Measurements from ENCODE around the gene RBM39.

The RBM39 gene

DNA sequence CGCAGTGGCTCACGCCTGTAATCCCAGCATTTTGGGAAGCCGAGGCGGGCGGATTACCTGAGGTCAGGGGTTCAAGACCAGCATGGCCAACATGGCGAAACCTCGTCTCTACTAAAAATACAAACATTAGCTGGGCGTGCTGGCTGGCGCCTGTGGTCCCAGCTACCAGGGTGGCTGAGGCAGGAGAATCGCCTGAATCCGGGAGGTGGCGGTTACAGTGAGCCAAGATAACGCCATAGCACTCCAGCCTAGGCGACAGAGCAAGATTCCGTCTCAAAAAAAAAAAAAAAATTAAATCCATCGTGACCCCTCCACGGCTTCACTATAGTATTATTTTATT is 76.1 kb downstream of the RBM39 start:
- no peak for DNase-seq

DNA sequence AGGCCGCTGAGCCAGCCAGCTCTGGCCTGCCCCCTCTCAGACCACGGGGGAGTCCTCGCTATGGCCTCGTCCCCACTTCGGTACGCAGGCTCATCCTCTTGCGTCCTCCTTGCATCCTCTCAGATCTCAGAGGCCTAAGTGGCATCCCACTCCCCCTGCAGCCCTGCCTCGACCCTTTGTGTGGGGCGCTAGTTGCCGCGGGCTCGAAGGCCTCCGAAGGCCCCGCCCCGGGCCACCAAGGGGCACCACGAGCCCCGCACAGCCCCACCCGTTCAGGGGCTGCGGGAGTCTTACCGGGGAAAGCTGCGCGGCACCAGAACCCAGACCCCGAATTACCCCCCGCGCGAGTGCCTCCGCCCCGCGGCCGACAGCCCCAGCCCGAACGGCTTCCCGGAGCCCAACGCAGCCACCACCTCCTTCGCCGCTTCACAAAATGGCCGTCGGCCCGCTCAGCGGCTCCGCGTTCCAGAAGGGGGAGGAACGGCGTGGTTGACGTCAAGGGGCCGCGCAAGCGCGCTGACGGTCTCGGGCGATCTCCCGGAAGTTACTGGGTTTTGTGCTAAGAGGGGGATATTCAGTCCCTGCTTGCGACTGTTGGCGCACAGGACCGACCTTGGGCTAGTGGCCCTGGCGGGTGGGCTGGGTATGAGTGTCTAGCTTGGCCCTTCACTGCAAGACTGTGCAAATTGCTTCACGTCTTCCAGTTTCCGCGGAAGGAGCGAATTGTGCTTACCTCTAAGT is 77.4 kb downstream of the RBM39 start, which contains the start of the genes CPNE1 and RBM12:
Gene CPNE1 (minus strand): TSS at position 435 of the 741 bp plus-strand sequence. CDS start 31,977 bp downstream, outside the sequence.
Gene RBM12 (minus strand): TSS at position 435 of the 741 bp plus-strand sequence. CDS start 9,578 bp downstream, outside the sequence.
- DNase-seq = peak; percentile 94

DNA sequence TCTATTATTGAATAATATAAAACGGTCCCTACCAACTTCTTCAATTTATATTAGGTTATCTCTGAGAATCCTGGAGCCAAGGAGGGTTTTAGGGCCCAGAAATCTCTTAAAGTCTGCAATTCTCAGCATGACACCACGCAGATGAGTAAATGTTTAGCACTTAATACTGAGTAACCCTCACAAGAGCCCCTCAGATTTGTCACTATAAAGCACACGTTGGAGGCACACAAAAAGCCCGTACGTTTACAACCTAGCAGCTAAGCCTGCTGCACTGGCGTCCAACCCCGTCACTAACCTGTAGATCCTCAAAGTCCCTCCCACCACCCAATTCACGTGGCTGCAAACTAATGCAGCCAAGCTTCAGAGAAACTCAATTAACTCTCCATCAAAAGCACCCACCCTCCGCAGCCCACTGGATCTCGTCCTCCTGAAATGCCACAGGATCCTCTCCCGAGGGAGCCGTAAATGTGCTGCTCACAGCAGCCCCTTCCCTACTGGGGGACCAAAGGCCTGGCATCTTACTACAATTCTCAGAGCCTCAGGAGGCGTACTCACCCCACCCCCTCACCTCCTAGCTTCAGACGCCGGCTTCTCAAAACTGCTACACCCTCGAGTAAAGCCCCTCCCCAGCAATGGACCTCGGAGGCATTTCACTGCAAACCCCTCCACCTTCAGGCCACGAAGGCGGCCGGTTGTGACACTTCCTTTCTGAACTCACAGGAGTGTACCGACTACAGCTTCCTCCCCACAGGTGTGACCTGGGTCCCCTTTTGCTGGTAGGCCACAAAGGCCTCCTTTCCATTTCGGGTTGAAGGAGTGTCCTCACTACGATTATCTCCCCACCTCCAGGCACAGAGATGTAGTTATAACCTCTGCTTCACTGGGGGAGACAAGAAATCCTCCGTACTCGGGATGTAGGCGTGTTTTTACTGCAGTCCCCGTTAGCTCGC is 78.3 kb downstream of the RBM39 start:
- DNase-seq = peak; percentile 65

DNA sequence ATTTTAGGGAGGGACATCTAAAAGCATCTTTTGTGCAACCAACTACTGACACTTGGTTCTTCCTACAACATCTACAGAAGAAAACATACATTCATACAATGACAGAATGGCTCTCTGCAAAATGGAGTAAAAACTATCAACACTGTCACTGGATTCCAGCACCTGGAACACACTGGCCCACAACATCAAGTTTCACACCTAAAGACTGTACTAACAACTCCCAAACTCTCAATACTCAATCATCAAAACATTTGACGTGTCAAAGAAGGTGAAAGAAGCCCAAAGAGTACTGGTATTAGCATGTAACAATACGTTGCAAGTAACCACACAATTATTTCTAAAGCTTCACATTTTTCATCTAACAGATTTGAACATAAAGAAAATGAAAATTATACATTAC is 79.5 kb downstream of the RBM39 start:
- peak; percentile 19 for DNase-seq

DNA sequence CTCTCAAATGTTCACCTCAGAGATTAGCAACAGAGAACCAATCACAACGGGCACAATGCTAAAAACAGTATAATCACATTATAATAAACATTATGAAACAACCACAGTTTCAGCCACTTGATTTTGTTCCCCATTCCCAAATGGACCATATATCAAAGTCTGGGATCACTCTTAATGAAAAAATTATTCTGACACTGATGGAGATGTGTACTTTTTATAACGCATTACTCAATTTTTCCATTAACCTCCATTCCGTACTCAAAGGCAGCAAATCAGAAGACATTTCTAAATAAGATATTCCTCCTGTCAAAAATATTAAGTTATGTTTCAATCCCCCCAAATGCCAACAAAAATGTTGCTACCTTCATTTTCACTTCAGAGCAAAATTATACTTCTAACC is 80.2 kb downstream of the RBM39 start:
- DNase-seq = no peak

DNA sequence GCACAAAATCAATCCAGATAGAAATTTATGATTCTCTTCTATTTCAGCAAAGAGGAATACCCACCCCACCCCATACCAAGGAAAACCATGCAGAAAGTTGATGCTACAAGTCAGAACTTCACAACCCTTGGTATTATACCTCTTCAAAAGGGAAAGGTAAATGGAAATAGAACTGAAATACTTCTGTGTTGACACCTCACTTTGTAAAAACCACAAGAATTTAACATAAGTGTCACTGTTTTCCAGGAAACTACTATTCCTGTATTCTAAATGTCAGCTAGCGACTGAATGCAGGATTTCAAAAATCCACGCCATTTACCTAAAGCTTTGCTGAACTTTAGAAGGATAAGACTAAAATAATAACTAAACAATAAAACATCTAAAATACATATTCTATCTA is 81.0 kb downstream of the RBM39 start:
- no peak for DNase-seq

DNA sequence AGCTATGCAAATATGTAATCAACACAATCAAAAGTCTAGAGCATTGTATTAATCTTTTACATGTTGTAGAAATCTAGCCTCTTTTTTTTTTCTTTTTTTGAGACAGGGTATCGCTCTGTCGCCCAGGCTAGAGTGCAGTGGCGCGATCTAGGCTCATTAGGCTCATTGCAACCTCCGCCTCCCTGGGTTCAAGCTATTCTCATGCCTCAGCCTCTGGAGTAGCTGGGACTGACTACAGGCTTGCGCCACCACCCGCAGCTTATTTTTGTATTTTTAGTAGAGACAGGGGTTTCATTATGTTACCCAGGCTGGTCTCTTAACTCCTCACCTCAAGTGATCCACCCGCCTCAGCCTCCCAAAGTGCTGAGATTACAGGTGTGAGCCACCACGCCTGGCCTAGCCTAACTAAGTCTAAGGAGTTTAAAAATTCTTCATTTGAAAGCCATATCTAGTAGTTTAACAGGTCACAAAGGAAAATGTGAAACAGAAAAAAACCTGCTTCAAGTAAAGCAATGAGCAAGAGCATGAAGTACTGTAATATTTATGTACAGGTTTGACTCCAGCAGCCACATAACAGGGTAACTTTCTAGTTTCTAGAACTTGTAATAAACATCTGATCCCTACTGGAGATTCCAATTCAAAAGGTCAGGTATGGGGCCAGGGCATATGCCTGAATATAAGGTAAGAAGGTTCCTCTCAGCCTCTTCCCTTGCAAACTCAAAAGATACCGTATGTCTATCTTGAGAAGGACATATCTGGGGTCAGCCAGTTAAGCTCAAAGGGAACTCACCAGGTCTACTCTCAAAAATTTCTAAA is 81.7 kb downstream of the RBM39 start:
- DNase-seq = peak; percentile 52

DNA sequence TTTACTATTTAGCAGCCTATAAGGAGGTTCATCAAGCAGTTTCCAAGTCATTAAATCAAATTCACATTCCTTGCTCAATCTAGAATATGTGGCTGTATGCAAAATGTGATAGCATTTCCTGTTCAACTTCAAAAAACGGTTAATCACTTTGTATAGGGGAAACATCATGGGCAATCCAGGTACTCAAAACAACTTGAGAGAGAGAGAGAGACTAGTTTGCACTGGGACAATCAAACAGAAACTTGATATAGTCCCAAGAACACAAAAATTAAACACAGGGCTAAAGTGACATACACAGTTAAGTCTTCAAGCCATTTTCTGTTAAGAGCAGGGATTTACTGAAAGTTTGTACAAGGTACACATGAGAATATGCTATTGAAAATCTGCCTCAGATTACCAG is 84.8 kb downstream of the RBM39 start:
- DNase-seq = no peak

DNA sequence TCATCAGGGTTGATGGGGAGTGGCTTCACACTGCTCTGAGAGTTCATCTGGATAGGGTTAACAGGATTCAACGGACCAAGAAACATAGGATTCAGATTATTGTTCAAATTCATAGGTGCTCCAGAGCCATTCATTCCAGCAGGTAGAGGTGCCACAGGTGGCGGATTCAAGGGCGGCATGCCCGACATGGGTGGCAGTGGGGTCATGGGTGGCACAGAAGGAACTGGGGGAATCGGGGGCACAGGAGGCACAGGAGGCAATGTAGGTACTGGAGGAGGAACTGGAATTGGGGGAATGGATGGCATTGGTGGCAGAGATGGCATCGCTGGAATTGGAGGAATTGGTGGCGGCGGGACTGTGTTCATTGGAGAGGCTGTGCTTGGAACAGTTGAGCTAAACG is 87.6 kb downstream of the RBM39 start:
- DNase-seq = no peak

DNA sequence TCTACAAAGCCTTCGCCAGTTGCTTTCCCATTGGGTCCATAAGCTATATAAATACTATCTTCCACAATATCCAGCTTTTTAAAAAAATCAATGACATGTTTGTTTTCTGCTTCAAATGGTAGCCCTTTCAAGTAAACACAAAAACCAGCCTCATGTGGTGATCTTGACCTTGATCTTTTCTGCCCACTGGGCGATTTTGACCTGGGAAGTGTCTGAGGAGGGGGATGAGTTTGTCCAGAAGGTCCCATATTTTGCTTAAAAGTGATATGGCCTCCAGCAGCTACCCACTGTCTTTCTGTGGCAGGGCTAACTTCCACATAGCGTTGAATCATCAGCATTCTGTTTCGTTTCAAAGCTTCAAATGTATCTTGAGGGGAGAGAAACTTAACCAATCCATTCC is 88.2 kb downstream of the RBM39 start:
- DNase-seq = no peak
